ENCODE measurements around the gene PPP2R2D.
A peak's percentile ranks its signal among the peaks of the same experiment; 100 is the strongest.
"Not testable (repeated sequence)": the region's sequence is repeated elsewhere in the genome, so short reads cannot be mapped to it uniquely, and the experiment has no call there.

The PPP2R2D gene

DNA sequence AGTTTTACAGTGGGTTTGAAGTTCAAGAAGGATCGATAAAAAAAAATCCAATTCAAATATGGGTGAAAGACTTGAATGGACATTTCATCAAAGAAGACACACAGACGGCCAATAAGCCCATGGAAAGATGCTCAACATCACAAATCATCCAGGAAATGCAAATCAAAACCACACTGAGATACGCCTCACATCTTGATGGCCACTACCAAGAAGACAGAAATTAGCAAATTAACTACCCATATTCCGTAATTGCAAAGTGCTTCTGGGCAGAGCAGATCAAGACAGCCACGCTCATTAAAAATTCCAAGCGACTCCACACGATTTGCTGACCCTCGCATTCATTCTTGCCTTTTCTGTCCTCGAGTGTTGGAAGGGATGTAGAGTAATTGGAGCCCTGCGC, 34.1 kb upstream of the PPP2R2D start:
- DNase-seq (ENCODE audit: low read depth in 2 of 2), result no peak

DNA sequence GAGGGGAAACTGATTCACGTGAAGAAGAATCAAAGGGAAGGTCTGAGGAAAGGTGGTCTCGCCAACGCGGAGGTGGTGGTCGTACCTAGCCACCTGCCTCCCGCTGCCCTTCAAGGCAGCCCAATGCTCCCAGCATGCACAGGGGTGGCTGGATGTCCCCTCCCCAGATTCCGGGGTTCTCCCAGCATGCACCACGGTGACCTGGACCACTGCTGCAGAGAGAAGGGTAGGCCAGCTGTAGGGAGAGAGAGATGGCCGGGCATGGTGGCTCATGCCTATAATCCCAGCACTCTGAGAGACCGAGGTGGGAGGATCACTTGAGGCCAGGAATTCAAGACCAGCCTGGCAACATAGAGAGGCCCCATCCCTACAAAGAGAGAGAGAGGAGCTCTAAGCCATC, 32.4 kb upstream of the PPP2R2D start:
- no peak for DNase-seq (ENCODE audit: low read depth in 2 of 2)

DNA sequence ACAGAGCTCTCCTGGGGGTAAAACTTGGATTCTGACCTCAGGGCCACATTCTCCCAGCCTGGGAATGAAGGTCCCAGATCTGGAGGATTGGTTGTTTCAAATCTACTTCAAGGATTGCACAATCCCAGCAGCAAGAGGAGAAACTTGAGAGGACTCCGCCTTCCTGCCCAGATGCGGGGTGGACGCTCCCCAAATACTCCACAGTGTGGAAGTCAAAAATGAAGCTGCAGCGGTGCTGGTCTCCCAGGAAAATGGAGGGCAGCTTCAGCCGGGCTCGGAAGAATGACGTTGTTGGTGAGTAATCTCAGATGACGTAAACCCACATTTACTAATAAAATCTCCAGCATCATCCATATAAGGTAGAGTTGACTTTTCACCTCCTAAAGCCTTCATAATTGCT, 31.5 kb upstream of the PPP2R2D start:
- DNase-seq (ENCODE audit: low read depth in 2 of 2), result no peak

DNA sequence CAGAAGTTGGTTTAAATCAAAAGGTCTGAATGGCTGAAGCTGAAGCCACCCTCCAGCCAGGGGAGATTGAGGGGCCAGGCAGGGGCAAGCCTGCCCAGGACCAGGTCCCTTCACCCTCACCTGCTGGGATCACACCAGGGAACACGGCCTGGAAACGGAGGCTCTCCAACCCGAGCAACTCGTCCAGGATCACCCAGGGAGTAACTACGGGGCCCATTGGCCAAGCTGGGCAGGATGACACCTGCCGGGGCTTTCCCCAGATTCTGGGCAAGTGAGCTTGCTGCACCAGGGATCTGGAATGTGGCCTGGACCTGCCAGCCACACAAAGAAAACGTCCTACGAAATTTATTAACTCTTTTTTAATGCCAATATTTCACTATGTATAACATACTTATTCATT, 30.4 kb upstream of the PPP2R2D start:
- no peak for DNase-seq (ENCODE audit: low read depth in 2 of 2)

DNA sequence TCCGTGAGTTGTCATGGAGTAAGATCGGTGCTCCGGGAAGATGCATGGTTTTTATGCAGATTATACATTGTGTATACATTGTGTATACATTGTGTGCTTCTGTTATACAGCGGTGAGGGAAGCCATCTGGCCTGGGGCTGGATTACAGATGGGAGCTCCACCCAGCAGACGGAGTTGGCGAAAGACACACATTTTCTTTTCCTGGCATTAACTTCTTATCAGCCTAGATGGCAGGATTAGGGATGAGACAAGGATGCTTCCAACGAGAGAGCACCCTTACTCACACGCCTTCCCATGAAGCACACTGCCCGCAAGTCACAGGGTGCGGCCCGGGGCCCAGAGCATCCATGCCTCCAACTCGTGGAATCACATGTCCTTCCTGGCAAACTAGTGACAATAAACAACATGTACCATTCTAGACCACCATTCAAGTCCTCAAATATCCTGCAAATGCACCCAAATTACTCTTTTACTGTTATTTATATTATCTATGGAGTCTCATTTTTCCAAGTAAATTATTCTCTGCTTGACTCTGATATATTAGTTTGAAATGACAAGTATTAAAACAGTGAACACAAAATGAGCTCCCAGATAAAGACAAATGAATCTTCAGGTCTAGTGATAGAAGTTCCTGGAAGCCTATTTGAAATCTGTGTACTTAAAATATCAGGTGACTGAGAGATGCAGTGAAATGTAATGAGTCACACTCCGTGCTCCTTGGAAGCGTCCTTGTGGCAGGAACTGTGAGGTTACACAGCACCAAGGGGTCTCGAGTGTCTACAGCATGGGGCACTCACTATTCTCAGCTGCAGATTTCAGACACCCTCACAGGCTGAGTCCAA, 29.8 kb upstream of the PPP2R2D start:
- DNase-seq (ENCODE audit: low read depth in 2 of 2), result no peak

DNA sequence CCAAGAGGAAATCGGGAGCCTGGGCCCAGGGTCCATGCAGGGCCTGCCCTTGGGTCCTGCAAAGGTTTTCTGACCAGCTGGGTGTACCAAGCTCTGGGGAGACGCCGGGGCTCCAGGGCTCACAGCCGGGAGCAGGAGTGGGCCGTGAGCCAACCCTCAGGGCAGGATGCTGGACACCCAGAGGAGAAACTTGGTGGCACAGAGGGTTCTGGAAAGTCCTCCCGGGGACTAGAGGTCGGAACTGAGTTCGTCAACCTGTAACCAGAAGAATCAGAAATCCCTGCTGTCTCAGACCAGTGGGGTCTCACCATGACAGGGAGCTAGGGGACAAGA, 29.2 kb upstream of the PPP2R2D start:
- no peak for DNase-seq (ENCODE audit: low read depth in 2 of 2)

DNA sequence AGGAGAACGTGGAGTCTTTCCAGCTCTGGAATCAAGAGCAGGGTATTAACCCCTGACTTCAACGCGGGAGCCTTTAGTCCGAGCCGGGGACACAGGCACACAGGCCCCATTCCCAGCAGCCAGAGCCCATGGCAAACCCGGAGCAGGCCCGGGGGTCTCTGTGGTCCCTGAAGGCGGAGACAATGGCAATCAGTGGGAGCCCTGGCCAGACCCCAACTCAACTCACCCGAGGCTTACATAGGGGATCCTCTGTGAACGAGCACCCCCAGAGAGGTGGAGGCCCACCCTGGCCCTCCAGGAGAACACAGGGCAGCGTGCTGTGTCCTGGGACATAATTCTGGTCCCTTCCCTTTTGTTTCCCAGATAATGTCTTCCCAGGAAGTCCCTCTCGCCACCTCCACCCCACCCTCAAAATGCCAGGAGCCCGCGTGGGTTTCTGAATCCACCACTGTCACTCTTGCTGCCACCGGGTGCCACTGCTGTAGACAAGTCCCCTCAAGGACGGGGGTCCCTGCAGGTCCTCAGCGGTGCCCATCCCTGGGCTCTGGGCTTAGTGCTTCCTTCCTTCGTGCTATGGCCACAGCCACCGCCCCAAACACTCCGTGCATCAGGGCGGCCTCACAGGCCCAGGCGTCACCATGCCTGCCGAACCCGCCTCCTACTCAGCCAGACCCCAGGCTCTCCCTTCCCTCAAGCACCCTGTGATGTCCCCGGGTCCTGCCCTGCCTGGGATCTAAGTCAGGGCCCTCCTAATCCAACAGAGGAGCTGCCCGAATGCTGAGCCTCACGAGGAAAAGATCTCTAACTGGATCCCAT, 28.6 kb upstream of the PPP2R2D start:
- no peak for DNase-seq (ENCODE audit: low read depth in 2 of 2)

DNA sequence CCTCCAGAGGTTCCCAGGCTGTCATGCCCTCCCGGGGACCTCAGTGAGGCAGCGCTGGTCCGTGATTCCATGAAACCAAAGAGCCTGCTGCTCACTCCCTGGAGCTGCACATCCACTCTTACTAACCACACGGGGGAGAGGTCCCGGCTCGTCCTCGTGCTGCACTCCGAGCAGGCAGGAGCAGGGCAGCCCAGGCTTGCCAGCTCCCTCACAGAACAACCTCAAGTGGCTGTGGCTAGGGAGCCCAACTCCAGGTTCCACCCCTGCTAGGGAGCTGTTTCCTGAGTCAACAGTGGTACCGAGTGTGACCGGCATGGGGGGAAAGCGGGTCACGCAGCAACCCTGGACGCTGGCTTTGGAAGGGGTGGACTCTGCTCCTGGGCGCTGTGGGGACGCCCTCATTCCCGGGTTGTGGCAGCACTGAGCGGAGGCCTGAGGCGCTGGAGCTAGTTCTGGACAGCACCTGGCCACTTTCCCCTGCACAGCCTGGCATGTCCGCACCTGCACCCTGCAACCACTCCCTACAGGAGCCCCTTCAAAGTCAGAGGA, 27.9 kb upstream of the PPP2R2D start:
- no peak for DNase-seq (ENCODE audit: low read depth in 2 of 2)

DNA sequence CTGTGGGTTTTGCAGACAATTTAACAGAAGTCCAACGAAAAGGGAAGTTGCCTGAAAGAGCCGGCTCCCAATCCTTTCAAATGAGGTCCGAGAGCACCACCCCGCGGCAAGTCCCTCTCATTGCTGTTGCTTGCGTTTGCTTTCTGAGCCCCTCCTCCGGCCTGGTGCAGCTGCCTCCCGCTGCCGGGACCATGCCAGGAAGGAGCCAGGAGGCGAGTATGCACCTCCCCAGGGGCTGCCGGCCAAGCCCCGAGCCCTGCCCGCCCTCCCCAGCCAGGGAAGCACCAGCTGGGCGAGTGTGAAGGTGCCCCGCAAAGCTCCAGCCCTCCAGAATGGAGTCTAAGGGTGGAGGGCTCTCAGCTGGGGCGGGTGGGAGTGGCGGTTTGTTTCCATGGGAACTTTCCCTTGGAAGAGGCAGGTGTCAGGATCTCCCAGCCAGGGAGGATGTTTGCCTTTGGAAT, 25.8 kb upstream of the PPP2R2D start:
- peak; percentile 23 to 66 for DNase-seq (ENCODE audit: low read depth in 2 of 2)

DNA sequence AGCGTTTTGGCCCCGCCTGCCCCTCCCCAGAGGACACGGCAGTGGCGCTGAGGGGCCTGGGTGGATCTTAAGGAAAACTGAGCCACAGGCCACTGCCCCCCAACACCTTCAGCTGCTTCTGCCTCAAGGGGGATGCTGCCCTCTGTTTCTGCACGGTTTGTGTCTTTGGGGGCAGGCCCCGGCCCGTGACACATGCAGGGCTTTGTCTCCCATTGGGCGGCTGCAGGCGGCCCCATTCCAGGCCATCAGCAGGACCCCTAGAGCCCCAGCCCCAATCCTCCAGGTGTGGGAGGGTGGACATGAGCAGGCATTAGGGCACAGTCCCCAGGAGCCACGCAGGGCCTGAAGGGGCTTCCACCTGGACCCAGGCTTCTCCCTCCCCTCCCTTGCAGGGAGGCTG, 25.3 kb upstream of the PPP2R2D start:
- DNase-seq (ENCODE audit: low read depth in 2 of 2), result no peak

DNA sequence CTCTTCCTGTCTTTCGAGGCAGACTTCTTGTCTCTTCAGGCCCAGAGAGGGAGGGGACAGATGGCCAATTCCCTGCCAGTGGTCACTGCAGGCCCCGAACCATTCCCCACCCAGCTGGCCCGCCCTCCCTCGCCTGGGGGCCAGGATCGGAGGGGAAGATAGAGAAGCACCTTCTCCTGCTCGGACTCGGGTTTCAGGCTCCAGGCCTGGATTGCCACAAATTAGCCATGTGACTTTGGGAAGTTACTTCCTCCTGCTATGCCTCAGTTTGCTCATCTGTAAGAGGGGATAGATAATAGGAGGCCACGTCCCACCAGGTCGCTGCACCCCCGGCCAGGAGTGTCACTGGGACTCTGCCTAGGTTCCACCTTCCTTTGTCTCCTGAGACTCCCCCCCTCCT, 24.8 kb upstream of the PPP2R2D start:
- no peak for DNase-seq (ENCODE audit: low read depth in 2 of 2)

DNA sequence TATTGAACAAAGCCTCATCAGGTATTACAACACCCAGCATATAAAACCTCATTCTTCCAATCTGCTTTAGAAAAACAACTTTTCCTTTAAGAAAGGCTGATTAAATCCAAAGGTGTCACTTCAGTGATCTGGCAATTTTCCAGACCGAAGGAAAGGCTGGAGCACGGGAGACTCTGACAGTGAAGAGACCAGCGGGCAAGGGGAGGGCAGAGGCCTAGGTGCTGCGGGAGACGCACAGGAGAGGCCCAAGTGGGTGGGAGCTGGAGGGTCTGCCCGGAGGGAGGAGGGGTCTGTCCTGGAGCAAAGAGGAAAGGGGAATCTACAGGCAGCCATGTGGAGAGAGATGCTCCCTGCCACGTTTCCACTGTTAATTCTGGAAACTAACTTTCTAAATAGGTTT, 24.3 kb upstream of the PPP2R2D start:
- DNase-seq (ENCODE audit: low read depth in 2 of 2), result no peak

DNA sequence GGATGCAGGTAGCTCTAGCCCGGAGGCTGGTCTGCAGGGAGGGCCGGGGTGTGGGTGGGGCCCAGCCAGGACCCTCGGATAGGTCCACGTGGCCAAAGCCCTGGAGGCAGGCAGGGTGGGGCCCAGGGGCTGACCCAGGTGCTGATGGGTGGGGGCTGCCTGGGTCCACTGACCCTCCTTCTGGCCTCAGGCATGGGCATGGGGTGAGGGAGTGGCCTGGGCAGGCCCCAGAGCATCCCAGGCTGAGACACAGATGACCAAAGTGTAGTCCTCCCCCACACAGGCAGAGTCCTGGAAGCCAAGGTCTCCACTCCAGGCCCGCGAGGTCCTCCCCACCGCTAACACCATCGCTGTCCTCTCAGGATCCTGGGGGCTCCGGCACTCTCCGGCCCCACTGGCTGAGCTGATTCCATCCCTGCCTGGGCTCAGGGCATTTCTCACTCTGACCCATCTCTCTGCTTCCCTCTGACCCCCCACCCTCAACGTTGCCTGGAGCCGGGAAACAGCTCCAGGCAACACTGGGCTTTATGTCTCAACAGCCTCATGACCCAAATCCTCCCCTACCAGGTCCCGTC, 20.7 kb upstream of the PPP2R2D start:
- DNase-seq (ENCODE audit: low read depth in 2 of 2), result no peak

DNA sequence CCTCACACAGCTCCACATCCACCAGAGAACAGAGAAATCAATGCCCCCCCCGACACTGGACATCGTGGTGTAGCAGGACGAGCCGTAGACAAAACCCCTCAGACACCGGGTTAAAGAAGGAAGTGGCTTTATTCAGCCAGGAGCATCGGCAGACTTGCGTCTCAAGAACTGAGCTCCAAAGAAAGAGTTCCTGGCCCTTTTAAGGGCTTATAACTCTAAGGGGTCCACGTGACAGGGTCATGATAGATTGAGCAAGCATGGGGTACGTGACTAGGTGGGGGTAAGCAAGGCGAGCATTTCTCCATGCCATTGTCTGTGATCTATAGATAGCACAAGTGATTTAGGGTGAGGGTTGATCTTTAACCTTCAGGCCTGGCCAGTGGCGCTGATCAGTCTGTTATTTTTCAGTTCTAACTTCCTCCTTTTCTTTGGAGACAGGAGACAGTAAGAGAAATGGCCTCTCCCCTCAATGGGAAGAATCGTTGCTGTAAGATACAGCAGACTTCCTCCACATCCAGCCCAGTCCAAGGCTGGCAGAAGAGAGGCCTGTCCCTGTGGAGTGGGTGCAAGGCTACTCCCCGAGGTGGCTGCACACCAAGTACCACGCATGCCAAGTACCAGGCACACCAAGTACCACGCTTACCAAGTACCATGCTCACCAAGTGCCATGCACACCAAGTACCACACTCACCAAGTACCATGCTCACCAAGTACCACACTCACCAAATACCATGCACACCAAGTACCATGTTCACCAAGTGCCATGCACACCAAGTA, 19.5 kb upstream of the PPP2R2D start:
- no peak for DNase-seq (ENCODE audit: low read depth in 2 of 2)

DNA sequence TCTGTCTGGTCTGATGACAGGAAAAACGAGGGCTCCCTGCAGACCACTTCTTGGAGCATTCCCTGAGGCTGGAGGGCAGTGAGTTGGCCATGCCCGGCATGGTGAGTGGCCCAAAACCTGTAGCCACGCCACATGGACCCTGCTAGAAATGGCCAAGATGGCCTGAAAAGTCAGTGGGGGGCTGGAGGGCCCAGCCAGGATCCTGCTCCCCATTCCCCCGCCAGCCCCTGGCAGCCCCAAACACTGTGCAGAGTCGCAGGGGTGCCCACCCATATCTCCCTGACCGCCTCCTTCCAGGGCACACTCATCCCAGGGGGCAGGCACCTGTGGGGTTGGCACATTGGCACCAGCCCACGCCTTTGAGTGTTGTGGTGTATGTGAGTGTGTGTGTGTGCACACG, 18.7 kb upstream of the PPP2R2D start:
- DNase-seq (ENCODE audit: low read depth in 2 of 2), result no peak

DNA sequence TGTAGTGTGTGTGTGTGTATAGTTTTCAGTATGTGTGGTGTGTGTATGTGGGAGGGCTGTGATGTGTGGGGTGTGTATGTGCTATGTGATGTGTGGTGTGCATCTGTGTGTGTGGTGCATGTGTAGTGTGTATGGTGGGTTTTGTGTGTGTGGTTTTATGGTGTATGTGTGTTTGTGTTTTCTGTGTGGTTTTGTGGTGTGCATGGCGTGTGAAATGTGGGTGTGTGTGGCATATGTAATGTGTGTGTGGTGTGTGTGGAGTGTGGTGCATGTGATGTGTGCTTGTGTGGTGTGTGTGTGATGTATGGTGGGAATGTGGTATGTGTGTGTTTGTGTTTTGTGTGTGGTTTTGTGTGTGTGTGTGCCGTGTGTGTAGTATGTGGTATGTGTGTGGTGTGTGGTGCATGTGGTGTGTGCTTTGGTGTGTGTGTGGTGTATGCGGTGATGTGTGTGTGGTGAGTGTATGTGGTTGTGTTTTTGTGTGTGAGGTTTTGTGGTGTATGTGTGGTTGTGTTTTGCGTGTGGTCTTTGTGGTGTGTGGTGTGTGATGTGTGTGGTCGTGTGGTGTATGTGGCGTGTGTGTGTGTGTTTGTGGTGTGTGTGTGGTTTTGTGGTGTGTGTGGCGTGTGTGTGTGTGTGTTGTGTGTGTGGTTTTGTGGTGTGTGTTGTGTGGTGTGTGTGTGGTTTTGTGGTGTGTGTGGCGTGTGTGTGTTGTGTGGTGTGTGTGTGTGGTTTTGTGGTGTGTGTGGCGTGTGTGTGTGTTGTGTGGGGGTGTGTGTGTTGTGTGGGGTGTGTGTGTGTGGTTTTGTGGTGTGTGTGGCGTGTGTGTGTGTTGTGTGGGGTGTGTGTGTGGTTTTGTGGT, 18.0 kb upstream of the PPP2R2D start:
- no peak for DNase-seq (ENCODE audit: low read depth in 2 of 2)

DNA sequence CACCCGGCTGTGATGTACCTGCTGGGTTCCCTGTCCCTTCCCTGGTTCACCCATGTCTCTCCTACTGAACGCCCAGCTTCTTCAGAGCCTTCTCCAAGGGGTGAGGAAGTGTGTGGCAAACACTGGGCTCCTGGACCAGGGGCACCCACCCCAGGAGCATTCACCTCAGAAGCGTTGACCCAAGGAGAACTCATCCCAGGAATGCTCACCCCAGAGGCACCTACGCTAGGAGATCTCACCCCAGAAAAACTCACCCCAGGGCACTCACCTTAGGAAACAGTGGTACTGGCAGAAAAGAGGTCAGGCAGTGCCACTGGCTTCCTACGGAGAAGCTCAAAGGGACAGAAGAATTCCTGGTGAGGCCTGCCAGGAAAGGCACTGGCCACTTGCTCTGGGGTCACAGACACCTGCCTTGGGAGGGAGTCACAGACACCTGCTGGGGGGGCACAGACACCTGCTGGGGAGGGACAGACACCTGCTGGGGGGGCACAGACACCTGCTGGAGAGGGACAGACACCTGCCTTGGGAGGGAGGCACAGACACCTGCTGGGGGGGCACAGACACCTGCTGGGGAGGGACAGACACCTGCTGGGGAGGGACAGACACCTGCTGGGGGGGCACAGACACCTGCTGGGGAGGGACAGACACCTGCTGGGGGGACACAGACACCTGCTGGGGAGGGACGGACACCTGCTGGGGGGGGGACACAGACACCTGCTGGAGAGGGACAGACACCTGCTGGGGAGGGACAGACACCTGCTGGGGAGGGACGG, 17.0 kb upstream of the PPP2R2D start:
- not testable (repeated sequence) for DNase-seq (ENCODE audit: low read depth in 2 of 2)

DNA sequence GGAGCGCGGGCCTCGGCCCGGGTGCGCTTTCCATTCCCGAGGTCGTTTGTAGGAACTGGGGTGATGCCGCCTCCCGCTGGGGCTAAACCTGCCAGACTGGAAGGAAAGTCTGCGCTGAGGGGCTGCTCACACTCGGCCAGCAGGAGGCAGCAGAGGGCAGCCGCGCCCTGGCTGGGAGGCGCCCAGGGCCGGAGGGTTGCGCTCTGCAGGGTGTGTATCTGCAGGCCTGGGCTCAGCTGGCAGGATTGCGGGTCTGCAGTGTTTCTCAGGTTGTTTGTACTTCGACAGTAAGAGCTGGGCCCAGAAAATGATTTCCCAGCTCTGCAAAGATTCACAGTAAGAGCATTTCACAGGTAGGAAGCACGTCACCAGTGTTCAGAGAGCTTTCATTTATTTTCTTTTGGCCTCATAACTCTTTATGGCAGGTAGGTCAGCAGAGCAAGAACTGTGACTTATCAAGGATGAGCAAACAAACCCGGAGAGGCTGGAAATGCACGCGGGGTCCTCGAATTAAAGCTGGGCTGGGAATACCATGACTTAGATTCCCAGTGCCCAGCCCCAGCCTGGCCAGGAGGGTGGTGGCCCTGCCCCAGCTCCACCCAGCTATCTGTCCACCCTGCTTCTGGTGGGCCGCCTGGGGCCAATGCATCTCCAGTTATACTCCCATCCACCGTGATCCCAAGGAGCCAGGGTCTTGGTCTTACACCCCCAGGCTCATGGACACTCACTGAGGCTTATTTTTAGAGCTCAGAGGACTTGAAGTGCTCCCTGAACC, 15.2 kb upstream of the PPP2R2D start:
- peak; percentile 78 to 79 for DNase-seq (ENCODE audit: low read depth in 2 of 2)

DNA sequence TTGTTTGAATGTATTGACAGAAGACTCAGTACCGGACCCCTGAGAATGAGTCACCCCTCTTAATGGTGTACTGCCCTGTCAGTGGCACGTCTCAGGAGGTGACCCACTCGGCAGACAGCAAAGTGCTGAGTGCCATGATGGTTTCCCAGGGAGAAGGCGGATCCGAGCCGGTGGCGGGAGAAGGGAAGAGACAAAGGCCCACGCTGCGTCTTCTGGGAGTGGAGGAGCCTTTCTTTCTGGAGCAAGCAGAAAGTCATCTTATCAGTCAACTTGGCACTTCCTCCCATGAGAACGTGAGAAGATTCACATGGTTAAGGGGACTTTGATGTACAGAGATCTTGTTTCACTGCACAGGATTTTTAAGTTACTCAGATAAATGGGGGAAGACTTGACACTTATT, 14.6 kb upstream of the PPP2R2D start:
- no peak for DNase-seq (ENCODE audit: low read depth in 2 of 2)
